H9 (cell line): Measurements from ENCODE around the gene PCSK1. TPM values are rescaled to one million over a fixed set of nuclear protein-coding genes. Genes with fewer than 3 reads are reported as not detected.
"Not testable (repeated sequence)": the region's sequence is repeated elsewhere in the genome, so short reads cannot be mapped to it uniquely, and the experiment has no call there.

Experiments used
- DNase-seq: peaks from one replicate; pipeline ENCODE4 v3.0.0-alpha.2; 2017
- H2AFZ ChIP-seq: one replicate; pipeline ENCODE4 v1.6.1; 2013; ENCODE audit warnings: mild to moderate bottlenecking, low read length, control low read depth, moderate library complexity
- H2AK5ac ChIP-seq: 2 replicates; pipeline ENCODE4 v1.6.1; 2013; ENCODE audit warnings: low read length, control low read depth, mixed read lengths; ENCODE audit not compliant: insufficient read length
- H2BK120ac ChIP-seq: one replicate; pipeline ENCODE4 v1.6.1; 2013; ENCODE audit warnings: low read depth, mild to moderate bottlenecking, low read length, control low read depth, inconsistent platforms; ENCODE audit not compliant: poor library complexity, severe bottlenecking
- H2BK12ac ChIP-seq: 2 replicates; pipeline ENCODE4 v1.6.1; 2013; ENCODE audit warnings: low read length, control low read depth, mixed read lengths, low read depth; ENCODE audit not compliant: insufficient read length
- H2BK15ac ChIP-seq: 2 replicates; pipeline ENCODE4 v1.6.1; 2013; ENCODE audit warnings: low read depth, low read length, control low read depth
- H2BK20ac ChIP-seq: one replicate; pipeline ENCODE4 v1.6.1; 2013; ENCODE audit warnings: low read depth, mild to moderate bottlenecking, low read length, control low read depth, inconsistent platforms; ENCODE audit not compliant: poor library complexity, severe bottlenecking
- H2BK5ac ChIP-seq: 2 replicates; pipeline ENCODE4 v1.6.1; 2013; ENCODE audit warnings: low read length, control low read depth, mixed read lengths; ENCODE audit not compliant: insufficient read length
- H3K14ac ChIP-seq: 2 replicates; pipeline ENCODE4 v1.6.1; 2013; ENCODE audit warnings: low read length, control low read depth; ENCODE audit not compliant: insufficient read depth
- H3K18ac ChIP-seq: 2 replicates; pipeline ENCODE4 v1.6.1; 2013; ENCODE audit warnings: low read depth, mild to moderate bottlenecking, mixed read lengths, low read length, control low read depth; ENCODE audit not compliant: insufficient read length
- H3K23ac ChIP-seq: 2 replicates; pipeline ENCODE4 v1.6.1; 2013; ENCODE audit warnings: low read length, control low read depth, mixed read lengths, low read depth; ENCODE audit not compliant: insufficient read length
- H3K23me2 ChIP-seq: 2 replicates; pipeline ENCODE4 v1.6.1; 2013; ENCODE audit warnings: low read depth, mild to moderate bottlenecking, mixed read lengths, low read length, control low read depth; ENCODE audit not compliant: insufficient read length, poor library complexity, severe bottlenecking
- H3K27ac ChIP-seq: 2 replicates; pipeline ENCODE4 v1.5.1; 2013; ENCODE audit warnings: low read length, control low read depth, mixed read lengths, low read depth; ENCODE audit not compliant: insufficient read length
- H3K27me3 ChIP-seq: 2 replicates; pipeline ENCODE4 v1.6.1; 2013; ENCODE audit warnings: low read length, control low read depth, inconsistent platforms; ENCODE audit not compliant: insufficient read depth
- H3K4ac ChIP-seq: 2 replicates; pipeline ENCODE4 v1.6.1; 2013; ENCODE audit warnings: low read depth, mild to moderate bottlenecking, control low read depth, inconsistent platforms, low read length, moderate library complexity
- H3K4me1 ChIP-seq: 2 replicates; pipeline ENCODE4 v1.6.1; 2013; ENCODE audit warnings: low read length, control low read depth, inconsistent platforms; ENCODE audit not compliant: insufficient read depth
- H3K4me2 ChIP-seq: 2 replicates; pipeline ENCODE4 v1.6.1; 2013; ENCODE audit warnings: low read length, control low read depth, mixed read lengths; ENCODE audit not compliant: insufficient read length, insufficient read depth
- H3K56ac ChIP-seq: 2 replicates; pipeline ENCODE4 v1.6.1; 2013; ENCODE audit warnings: low read depth, mild to moderate bottlenecking, mixed read lengths, low read length, control low read depth; ENCODE audit not compliant: insufficient read length
- H3K79me1 ChIP-seq: 2 replicates; pipeline ENCODE4 v1.6.1; 2013; ENCODE audit warnings: low read depth, mild to moderate bottlenecking, moderate library complexity, low read length, control low read depth, inconsistent platforms; ENCODE audit not compliant: insufficient read depth, poor library complexity, severe bottlenecking
- H3K79me2 ChIP-seq: 2 replicates; pipeline ENCODE4 v1.6.1; 2013; ENCODE audit warnings: low read length, control low read depth, inconsistent platforms; ENCODE audit not compliant: insufficient read depth
- H3K9ac ChIP-seq: 2 replicates; pipeline ENCODE4 v1.6.1; 2013; ENCODE audit warnings: low read length, control low read depth, mixed read lengths; ENCODE audit not compliant: insufficient read length; ENCODE audit errors: extremely low read depth
- H3K9me3 ChIP-seq: one replicate; pipeline ENCODE4 v1.6.1; 2013; ENCODE audit warnings: low read depth, low read length, inconsistent platforms; ENCODE audit not compliant: control insufficient read depth
- H3T11ph ChIP-seq: one replicate; pipeline ENCODE4 v1.6.1; 2013; ENCODE audit warnings: mild to moderate bottlenecking, low read length, control low read depth, inconsistent platforms
- H4K20me1 ChIP-seq: one replicate; pipeline ENCODE4 v1.6.1; 2013; ENCODE audit not compliant: control insufficient read depth, insufficient read length, insufficient read depth
- H4K5ac ChIP-seq: 2 replicates; pipeline ENCODE4 v1.6.1; 2013; ENCODE audit warnings: low read depth, mild to moderate bottlenecking, mixed read lengths, low read length, control low read depth; ENCODE audit not compliant: insufficient read length
- H4K8ac ChIP-seq: replicated peaks from 2 replicates; pipeline ENCODE4 v1.6.1; 2013; ENCODE audit warnings: low read length, control low read depth, mixed read lengths, low read depth; ENCODE audit not compliant: insufficient read length
- H4K91ac ChIP-seq: 2 replicates; pipeline ENCODE4 v1.6.1; 2013; ENCODE audit warnings: low read depth, mild to moderate bottlenecking, moderate library complexity, mixed read lengths, low read length, control low read depth; ENCODE audit not compliant: insufficient read length
- H3K27ac Mint-ChIP-seq, 3 experiments: 2 replicates in 2 of 3; 3 replicates in 1 of 3; pipeline ENCODE4 v1.8.0; 2020 to 2021; ENCODE audit warnings: mixed read lengths in 3 of 3, mild to moderate bottlenecking in 1 of 3, moderate library complexity in 1 of 3
- H3K27me3 Mint-ChIP-seq: 2 replicates; pipeline ENCODE4 v1.8.0; 2021; ENCODE audit warnings: low read depth, mild to moderate bottlenecking, moderate library complexity, mixed read lengths
- H3K36me3 Mint-ChIP-seq, 3 experiments: 2 replicates in 2 of 3; 3 replicates in 1 of 3; pipeline ENCODE4 v1.8.0; 2020 to 2021; ENCODE audit warnings: low read depth in 3 of 3, mixed read lengths in 3 of 3; ENCODE audit not compliant: insufficient read depth in 1 of 3
- H3K4me1 Mint-ChIP-seq, 2 experiments: 2 replicates each; pipeline ENCODE4 v1.8.0; 2020; ENCODE audit warnings: mixed read lengths in 2 of 2
- H3K4me3 Mint-ChIP-seq, 2 experiments: 2 replicates in 1 of 2; 3 replicates in 1 of 2; pipeline ENCODE4 v1.8.0; 2020 to 2021; ENCODE audit warnings: mild to moderate bottlenecking in 2 of 2, mixed read lengths in 2 of 2, moderate library complexity in 1 of 2
- H3K9me3 Mint-ChIP-seq, 2 experiments: 2 replicates in 1 of 2; 3 replicates in 1 of 2; pipeline ENCODE4 v1.8.0; 2020; ENCODE audit warnings: mild to moderate bottlenecking in 2 of 2, mixed read lengths in 2 of 2, moderate library complexity in 1 of 2
- WGBS: extraction: QIAGEN DNeasy Blood & Tissue Kit; methylation state at CpG from one replicate; pipeline ENCODE4 v1.1.7; 2013; ENCODE audit warnings: missing lambda C conversion rate, low lambda C conversion rate, mixed read lengths; ENCODE audit not compliant: insufficient read length; ENCODE audit errors: extremely low coverage; 5-methylcytosine and 5-hydroxymethylcytosine counted together
- total RNA-seq: library from RNA; stranded (reverse); gene quantifications from 2 replicates; pipeline ENCODE4 v1.2.1, GENCODE V29; 2021
- TF ChIP-seq, protein P1 (sequence below): fragments of 200-600 bp; sonication (generic); conservative IDR thresholded peaks from 3 replicates; pipeline ENCODE4 v1.8.0; 2021; ENCODE audit warnings: antibody characterized with exemption, mild to moderate bottlenecking

The PCSK1 gene
- total RNA-seq, 1 experiment from 2014 or later = 2.9 TPM

DNA sequence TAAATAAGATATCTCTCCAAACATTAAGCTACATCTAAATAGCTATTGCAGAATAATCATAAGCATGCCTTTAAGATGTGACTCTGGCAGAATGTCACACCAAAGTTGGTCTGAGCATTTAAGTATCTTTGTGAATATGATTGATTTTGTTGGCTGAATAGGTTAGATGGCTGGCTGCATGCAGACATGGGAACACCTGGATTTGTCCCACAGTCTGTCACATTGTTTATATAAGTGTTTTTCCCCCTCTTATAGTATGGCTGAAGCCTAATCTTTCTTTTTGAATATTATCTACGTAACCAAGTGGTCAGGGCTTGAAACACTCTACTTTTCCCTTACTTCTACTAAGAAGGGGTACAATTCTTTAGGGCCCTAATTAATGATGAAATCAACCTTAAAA lies 36.2 kb downstream of the PCSK1 start:
- Histone ChIP-seq H4K20me1 (no peaks in the 10 kb centered on the region), H4K5ac (no peak overlapping the region), H2BK20ac (no peak overlapping the region), H3T11ph (no peak overlapping the region), H3K27ac (no peak overlapping the region), H3K18ac (no peak overlapping the region), H3K56ac (no peak overlapping the region), H3K14ac (no peak overlapping the region), H2BK15ac (no peak overlapping the region), H2BK120ac (no peak overlapping the region), H3K23ac (no peak overlapping the region), H2BK12ac (no peak overlapping the region), H2BK5ac (no peak overlapping the region), H3K79me2 (no peaks in the 10 kb centered on the region), H3K4me2 (no peak overlapping the region), H3K9me3 (no peaks in the 10 kb centered on the region), H3K27me3 (no peaks in the 10 kb centered on the region), H3K9ac (no peak overlapping the region), H3K23me2 (no peaks in the 10 kb centered on the region), H3K4me1 (no peaks in the 10 kb centered on the region), H2AK5ac (no peak overlapping the region), H3K79me1 (no peaks in the 10 kb centered on the region), H4K8ac (no peak overlapping the region), H3K4ac (no peak overlapping the region), H2AFZ (no peak overlapping the region), H4K91ac (no peak overlapping the region)
- TF ChIP-seq, protein P1, sequence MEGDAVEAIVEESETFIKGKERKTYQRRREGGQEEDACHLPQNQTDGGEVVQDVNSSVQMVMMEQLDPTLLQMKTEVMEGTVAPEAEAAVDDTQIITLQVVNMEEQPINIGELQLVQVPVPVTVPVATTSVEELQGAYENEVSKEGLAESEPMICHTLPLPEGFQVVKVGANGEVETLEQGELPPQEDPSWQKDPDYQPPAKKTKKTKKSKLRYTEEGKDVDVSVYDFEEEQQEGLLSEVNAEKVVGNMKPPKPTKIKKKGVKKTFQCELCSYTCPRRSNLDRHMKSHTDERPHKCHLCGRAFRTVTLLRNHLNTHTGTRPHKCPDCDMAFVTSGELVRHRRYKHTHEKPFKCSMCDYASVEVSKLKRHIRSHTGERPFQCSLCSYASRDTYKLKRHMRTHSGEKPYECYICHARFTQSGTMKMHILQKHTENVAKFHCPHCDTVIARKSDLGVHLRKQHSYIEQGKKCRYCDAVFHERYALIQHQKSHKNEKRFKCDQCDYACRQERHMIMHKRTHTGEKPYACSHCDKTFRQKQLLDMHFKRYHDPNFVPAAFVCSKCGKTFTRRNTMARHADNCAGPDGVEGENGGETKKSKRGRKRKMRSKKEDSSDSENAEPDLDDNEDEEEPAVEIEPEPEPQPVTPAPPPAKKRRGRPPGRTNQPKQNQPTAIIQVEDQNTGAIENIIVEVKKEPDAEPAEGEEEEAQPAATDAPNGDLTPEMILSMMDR = no peak
- no peaks in the 10 kb centered on the region for H3K27me3 Mint-ChIP-seq
- H3K4me1 Mint-ChIP-seq = no peaks in the 10 kb centered on the region
- no peak for DNase-seq
- 0 out of 5 replicates have a peak, but pooled peaks cover 0 to 2% of the 10 kb centered on the region in 2 experiments for H3K9me3 Mint-ChIP-seq
- no peak overlapping the region for H3K27ac Mint-ChIP-seq
- H3K4me3 Mint-ChIP-seq = no peak overlapping the region
- H3K36me3 Mint-ChIP-seq = peaks cover 0 to 3% (median 0%) of the 10 kb centered on the region in 3 experiments; a peak in 1 of 7 replicates
- no CpG with 5 or more reads among the region's 1 CpG for WGBS

DNA sequence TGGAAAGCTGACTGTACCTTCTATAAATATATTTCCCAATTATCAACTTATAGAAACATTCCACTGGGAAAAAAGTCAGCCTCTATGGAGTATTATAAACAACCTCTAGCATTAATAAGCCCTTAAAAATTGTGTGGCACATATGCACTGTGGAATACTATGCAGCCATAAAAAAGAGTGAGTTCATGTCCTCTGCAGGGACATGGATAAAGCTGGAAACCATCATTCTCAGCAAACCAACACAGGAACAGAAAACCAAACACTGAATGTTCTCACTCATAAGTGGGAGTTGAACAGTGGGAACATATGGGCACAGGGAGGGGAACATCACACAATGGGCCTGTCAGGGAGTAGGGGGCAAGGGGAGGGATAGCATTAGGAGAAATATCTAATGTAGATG lies 37.8 kb downstream of the PCSK1 start:
- not testable (repeated sequence) for H3K36me3 Mint-ChIP-seq, H4K5ac ChIP-seq, H3K9me3 ChIP-seq

More for the DNA sequence above, 37.8 kb downstream of the PCSK1 start:
- not testable (repeated sequence) for H4K8ac ChIP-seq, H3K79me1 ChIP-seq, H3K14ac ChIP-seq, H3K79me2 ChIP-seq, H3K27ac Mint-ChIP-seq, H2BK12ac ChIP-seq, H2AK5ac ChIP-seq, H3K27ac ChIP-seq, H2BK5ac ChIP-seq, H3K56ac ChIP-seq, H3K23me2 ChIP-seq, H3K9ac ChIP-seq, H2AFZ ChIP-seq, H2BK15ac ChIP-seq, DNase-seq, H3K4me3 Mint-ChIP-seq, H3K4me2 ChIP-seq, H3K4ac ChIP-seq, H3K4me1 ChIP-seq, H4K91ac ChIP-seq, H3K9me3 Mint-ChIP-seq, H3K27me3 ChIP-seq, H3K23ac ChIP-seq, H4K20me1 ChIP-seq, H3K18ac ChIP-seq, H2BK20ac ChIP-seq, H3K27me3 Mint-ChIP-seq, H3T11ph ChIP-seq, H2BK120ac ChIP-seq, H3K4me1 Mint-ChIP-seq
